GM12872 (cell line): ENCODE results near the gene DDX10.

Source experiments
- TF ChIP-seq, protein P1 (sequence below): IDR thresholded peaks from 3 replicates; pipeline ENCODE4 v1.5.1; 2011; ENCODE audit warnings: low read depth, mild to moderate bottlenecking, low read length, moderate library complexity; ENCODE audit not compliant: insufficient read depth

DDX10 gene

DNA sequence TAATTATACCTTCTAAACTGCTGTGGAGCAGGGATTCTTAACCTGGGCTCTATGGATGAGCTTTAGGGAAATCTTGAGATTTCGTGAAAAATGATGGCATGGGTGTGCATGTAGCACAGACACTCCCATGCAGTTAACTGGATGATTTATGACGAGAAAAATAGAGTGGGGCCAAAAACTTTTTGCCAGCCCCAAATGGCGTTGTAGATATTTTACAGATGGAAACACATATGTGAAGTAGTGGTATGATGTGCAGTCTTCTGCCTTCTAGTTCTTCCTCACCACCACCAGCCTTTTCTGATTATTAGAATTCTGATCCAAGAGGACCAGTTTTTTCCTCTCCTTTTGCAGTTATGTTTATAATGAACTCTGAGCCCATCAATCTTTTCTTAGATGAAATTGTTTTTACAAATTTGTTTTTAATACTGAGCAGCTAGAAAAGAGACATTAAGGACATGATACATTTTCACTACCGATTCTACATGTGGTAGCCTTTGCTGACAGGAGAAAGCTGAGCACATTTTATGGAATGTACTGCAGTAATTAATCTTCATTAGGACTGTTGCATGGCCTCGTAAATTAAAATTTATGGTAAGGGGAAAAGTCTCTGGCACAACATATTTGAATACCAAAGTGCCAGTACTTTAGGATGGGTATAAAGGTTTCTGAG is 261.4 kb downstream of the DDX10 start:
- TF ChIP-seq, protein P1, sequence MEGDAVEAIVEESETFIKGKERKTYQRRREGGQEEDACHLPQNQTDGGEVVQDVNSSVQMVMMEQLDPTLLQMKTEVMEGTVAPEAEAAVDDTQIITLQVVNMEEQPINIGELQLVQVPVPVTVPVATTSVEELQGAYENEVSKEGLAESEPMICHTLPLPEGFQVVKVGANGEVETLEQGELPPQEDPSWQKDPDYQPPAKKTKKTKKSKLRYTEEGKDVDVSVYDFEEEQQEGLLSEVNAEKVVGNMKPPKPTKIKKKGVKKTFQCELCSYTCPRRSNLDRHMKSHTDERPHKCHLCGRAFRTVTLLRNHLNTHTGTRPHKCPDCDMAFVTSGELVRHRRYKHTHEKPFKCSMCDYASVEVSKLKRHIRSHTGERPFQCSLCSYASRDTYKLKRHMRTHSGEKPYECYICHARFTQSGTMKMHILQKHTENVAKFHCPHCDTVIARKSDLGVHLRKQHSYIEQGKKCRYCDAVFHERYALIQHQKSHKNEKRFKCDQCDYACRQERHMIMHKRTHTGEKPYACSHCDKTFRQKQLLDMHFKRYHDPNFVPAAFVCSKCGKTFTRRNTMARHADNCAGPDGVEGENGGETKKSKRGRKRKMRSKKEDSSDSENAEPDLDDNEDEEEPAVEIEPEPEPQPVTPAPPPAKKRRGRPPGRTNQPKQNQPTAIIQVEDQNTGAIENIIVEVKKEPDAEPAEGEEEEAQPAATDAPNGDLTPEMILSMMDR: no peak

- TF ChIP-seq, protein P1: no peak
Measured at GRCh38 chr11:108926841-108927577, 262.1 kb downstream of the DDX10 start.

DNA sequence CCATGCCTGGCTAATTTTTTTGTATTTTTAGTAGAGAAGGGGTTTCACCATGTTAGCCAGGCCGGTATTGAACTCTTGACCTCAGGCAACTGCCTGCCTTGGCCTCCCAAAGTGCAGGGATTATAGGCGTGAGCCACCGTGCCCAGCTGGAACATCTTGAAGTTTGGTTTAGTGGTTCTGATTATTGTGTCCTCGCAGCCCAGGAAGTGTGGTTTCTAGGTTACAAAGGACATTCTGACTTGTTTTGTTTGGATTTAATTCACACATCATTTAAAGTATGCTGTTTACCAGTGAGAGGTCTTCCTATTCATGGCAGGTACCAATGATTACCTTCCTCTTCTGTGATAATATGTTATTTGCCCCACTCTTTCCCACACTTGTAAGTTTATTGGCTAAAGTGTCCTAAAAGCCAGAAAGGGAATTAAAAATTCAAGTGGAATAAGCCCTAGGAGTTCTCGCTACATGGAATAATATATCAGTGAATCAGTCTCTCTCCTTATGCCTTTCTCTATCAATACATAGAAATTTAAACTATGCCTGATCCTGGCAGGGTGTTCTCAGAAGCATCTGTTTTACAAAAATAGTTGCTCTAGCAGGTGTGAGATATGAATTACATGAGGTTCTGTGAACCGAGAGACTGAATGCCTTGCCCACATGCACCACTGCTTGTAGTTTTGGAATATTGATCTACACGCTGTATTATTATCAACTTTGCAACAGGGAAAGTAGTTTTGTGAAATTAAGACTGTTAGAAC is 263.1 kb downstream of the DDX10 start:
- TF ChIP-seq, protein P1: no peak

DNA sequence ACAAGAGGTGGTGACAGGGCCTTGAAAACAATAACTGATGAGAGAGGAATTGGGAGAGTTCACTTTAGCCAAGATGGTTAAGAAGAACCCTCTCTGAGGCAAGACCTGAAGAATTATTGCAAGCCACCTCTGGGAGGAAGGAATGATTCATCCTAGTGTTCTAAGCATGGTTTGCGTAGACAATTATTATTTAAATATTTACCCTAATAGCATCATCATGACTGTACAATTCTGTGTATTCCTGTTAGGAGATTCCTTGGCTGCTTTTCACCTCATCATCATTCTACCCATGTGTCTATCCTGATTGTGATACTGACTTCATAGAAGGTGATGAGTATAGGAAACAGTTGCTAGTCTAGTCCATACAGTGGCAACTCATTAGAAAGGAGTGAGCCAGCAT is 264.4 kb downstream of the DDX10 start:
- TF ChIP-seq, protein P1: no peak

- TF ChIP-seq, protein P1: no peak
Measured at GRCh38 chr11:108931168-108931567, 266.3 kb downstream of the DDX10 start.

DNA sequence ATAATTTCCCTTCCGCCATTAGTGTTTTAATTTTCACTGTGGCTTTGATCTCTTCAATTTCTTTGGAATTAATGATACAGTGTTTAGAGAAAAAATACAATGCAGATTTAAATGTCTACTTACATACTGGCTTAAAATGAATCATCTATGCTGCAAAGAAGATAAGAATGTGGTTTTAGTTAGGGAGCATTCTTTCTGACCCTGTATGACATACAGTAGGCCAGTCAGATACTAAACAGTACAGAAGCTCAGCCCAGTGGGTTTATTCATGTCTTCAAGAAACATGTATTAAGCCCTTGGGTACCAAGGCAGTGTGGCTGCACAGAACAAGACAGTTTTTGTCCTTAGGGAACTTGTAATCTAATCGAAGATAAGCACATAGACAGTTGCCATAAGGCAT is 268.8 kb downstream of the DDX10 start:
- TF ChIP-seq, protein P1: no peak

- TF ChIP-seq, protein P1: no peak
Measured at GRCh38 chr11:108934289-108934688, 269.4 kb downstream of the DDX10 start.
